CD4-positive, alpha-beta T cell treated with Interleukin-12 subunit alpha and Interleukin-12 subunit beta, for 1 hour (primary cell): ENCODE data around the gene CDC25B.
"Not testable (repeated sequence)": the region's sequence is repeated elsewhere in the genome, so short reads cannot be mapped to it uniquely, and the experiment has no call there.

Experiments
- DNase-seq: peaks from one replicate; pipeline ENCODE4 v3.0.0-alpha.2; 2020

Gene CDC25B

DNA sequence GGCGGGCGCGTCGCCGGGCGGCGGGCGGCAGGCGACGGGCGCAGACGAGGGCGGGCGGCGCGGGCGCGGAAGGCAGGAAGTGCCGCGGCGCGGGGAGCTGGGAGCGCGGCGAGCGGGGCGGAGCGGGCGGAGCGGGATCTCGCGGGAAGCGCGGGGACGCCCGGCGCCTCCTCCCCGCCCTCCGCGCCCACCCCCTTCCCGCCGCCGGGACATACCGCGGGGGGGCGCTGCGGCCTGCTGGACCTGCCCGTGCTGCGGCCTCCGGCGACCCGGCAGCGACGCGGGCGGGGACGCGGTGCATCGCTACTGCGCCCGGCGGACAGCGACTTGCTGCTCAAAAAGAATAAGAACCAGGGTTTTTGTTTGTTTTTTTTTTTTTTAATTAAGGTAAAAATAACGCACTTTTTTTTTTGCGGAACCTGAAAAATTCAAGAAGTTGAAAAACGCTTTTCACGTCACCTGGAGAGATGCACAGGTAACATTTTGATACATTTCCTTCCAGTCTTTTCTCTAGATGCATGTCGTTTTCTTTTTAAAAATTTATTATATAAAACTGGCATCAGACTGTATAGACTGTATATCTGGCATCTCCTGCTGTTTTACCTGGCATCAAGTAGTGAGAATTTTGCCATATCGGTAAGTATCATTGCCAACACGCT is 9.3 kb upstream of the CDC25B start, which contains the start of gene CENPB:
CENPB (minus strand) TSS at position 76 of the 659 bp plus-strand sequence. CDS start 257 bp downstream, outside the sequence.
- peak; percentile 93 for DNase-seq

DNA sequence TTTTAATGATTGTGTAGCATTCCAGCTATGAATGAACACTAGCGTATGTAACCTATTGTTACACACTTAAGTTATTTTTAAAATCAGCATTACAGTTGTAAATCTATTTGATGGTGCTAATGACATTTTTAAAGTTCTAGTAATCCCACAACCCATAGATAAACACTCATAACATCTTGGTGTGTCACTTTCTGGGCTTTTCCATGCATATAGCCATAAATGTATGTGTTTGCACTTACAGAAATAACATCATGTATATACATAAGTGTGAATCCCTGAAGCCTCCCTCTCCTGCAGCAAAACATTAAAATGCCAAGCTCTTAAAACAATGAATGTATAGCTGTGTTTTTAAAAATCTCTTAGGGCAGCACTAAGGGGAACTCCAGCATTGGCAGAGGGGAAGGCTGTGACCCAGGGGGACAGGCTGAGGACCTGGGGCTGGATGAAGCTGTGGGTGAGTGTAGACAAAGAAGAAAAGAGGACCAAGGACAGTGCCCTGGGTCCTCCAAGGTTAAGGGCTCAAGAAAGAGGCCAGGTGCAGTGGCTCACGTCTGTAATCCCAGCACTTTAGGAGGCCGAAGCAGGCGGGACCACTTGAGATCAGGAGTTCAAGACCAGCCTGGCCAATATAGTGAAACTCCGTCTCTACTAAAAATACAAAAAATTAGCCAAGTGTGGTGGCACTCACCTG is 8.6 kb upstream of the CDC25B start:
- no peak for DNase-seq

DNA sequence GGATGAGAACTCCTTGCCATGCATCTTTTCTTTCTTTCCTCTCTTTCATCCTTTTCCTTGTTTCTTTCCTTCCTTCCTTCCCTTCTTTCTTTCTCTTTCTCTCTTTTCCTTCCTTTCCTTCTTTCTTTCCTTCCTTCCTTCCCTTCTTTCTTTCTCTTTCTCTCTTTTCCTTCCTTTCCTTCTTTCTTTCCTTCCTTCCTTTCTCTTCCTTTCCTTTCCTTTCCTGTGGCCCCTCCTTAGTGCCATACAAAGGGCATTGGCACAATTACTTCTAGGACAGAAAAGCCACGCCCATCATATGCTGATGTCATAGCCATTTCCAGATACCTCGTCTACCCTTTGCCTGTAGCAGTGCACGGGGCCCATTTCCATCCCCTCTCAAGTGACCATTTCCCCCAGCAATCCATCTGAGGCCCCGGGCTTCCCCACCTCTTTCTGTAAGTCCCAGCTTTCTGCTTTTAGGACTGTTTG is 7.4 kb upstream of the CDC25B start:
- no peak for DNase-seq

DNA sequence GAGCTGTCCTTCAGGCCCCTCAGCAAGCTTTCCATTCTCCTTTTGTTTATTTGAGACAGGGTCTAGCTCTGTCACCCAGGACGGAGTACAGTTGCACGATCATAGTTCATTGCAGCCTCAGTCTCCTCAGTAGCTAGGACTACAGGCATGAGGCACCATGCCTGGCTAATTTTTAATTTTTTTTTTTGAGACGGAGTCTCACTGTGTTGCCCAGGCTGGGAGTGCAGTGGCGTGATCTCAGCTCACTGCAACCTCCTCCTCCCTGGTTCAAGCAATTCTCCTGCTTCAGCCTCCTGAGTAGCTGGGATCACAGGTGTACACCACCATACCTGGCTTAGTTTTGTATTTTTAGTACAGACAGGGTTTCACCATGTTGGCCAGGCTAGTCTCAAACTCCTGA is 6.9 kb upstream of the CDC25B start:
- not testable (repeated sequence) for DNase-seq

DNA sequence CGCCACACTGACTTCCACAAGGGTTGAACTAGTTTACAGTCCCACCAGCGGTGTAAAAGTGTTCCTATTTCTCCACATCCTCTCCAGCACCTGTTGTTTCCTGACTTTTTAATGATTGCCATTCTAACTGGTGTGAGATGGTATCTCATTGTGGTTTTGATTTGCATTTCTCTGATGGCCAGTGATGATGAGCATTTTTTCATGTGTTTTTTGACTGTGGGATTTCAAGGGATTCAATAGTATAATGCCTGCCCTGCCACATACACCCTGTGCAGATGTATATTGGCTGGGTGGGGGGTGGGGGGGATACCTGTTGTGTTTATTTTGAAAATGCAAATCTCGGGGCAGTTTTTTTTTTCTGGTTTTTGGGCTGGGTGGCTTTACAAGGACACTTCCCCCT is 1.9 kb upstream of the CDC25B start:
- not testable (repeated sequence) for DNase-seq

DNA sequence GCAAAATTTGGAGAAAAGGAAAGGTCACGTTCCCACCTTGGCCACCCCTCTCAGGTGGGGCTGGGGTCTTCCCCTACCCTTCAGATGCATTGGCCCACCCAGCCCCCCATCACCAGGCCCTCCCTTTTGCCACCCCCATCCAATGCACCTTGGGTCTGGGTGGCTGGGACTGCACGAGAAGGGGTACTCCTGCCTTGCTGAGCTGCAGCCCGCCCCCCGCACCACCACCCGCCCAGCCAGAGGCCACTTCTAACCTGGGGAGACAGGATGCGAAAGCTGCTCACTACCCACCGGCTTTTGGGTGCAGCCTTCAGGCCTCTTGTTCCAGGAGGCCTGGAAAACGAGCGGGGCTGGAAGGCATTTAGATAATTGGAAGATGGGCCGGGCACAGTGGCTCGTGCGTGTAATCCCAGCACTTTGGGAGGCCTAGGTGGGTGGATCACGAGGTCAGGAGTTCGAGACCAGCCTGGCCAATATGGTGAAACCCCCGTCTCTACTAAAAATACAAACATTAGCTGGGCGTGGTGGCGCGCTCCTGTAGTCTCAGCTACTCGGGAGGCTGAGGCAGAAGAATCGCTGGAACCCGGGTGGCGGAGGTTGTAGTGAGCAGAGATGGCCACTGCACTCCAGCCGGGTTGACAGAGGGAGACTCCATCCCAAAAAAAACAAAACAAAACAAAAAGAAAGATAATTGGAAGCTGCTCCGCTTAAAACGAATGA is 1.2 kb upstream of the CDC25B start:
- no peak for DNase-seq

DNA sequence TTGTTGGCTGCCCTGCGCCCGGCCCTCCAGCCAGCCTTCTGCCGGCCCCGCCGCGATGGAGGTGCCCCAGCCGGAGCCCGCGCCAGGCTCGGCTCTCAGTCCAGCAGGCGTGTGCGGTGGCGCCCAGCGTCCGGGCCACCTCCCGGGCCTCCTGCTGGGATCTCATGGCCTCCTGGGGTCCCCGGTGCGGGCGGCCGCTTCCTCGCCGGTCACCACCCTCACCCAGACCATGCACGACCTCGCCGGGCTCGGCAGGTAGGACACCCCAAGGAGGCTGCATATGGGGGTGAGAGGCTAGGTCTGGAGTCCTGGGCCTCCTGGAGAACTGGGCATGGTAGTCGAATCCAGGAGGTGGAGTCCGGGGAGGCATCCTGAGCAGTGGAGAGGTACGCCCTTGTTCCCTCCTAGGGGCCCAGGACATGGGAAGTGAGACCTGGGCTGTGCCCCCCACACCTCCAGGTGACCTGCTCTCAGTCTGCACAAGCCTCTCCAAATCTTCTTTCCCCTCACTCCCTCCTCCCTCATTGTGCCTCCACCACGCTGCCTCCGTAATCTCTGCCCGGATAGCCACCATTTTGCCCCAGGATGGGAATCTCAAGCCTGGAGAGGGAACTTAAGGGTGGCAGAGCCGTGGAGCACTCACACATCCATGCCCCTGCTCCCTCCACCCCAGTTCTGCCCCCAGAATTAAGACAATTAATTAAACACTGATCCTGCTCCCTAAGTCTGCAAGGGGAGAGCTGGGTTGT is 541 bp downstream of the CDC25B start:
- no peak for DNase-seq

DNA sequence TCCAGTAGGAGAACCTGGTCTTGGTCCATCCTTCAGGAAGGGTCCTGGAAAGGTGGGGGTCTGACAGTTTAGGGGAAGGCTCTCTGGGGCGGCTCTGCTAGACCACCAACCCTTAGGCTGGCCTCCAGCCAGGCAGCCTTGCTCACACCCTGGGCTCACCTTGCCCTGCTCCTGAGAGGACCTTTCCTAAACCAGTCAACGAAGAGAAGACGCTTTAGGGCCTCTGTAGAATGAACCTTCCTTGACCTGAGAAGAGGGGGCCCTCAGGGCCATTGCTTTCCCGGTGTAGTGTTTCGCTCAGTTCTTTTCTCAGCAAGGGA is 1.1 kb downstream of the CDC25B start:
- no peak for DNase-seq

DNA sequence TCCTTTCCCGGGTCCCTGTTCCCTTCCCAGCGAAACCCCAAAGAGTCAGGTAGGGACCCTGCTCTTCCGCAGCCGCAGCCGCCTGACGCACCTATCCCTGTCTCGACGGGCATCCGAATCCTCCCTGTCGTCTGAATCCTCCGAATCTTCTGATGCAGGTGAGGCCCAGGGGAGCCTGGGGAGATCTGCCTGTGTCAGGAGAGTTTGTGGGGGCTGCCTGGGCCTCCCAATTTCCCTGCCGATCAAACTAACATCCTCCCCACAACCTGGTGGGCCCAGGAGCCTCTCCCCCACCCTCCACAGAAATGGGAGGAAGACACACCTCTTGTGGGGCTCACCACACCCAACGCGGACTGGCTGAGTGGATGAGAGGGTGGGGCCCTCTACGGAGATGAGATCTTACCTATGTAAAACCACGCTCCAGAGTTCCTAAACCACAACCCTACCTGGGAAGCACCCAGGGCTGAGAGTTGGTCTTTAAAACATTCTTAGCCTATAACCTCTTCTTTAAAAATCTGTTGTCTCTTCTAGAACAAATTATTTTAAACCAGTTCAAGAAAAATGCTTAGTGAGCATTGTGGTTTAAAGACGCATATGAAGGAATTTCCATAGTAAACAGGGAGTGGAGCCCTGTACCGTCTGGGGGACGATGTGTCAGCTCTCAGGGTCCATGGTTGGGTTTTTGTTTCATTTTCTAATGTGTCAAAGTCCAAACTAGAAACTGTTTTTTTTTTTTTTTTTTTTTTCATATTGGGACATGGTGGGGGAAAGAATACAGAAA is 1.7 kb downstream of the CDC25B start:
- DNase-seq = peak; percentile 60

DNA sequence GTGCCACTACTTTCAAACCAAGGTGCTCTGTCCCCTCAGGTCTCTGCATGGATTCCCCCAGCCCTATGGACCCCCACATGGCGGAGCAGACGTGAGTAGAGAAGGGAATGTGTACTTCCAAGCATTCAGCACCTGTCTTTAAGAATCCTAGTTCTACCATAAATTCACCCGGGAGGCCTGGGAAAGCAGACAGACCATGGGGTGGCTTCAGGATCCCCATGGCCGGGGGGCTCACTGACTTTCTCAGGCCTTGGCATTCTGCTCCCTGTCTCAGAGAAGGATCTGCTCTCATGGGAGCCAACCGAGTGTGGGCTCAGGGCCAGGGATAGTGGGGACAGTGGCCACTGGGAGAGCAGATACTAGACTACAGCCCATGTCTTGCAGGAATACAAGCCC is 2.3 kb downstream of the CDC25B start:
- no peak for DNase-seq

DNA sequence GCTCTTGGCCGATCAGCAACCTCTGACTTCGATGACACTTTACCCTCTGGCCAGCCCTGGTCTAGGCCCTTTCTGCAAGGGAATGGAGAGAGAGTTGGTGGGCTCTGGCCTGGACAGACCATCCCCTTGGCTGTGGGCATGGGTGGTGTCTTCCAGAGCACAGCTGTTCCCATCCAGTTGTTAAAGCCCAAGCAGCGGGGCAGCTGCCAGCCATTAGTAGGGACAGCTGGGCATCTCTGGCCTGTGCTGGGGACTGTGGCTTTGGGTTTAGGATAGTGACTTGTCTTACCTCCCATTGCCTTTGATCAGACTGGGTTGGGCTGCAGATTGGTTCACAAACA is 2.8 kb downstream of the CDC25B start:
- DNase-seq = no peak

DNA sequence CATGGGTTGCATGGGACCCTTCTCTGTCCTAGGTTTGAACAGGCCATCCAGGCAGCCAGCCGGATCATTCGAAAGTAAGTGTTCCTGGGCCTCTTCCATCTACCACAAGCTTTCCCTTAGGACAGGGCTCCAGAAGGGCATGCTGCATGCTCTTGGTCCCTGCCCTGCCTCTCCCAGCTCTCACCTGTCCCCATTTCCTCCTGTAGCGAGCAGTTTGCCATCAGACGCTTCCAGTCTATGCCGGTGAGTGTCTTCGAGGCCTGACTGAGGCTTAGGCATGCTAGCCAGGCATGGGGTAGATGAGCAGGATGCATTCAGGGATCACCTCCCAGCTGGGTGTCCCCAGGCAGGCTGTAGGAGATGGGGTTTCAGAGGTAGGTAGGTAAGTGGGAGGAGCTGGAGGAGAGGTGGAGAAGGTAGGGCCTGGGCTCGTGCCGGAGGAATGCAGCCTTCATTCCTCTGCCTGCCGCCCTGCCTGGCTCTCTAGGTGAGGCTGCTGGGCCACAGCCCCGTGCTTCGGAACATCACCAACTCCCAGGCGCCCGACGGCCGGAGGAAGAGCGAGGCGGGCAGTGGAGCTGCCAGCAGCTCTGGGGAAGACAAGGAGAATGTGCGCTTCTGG is 4.3 kb downstream of the CDC25B start:
- DNase-seq = no peak

DNA sequence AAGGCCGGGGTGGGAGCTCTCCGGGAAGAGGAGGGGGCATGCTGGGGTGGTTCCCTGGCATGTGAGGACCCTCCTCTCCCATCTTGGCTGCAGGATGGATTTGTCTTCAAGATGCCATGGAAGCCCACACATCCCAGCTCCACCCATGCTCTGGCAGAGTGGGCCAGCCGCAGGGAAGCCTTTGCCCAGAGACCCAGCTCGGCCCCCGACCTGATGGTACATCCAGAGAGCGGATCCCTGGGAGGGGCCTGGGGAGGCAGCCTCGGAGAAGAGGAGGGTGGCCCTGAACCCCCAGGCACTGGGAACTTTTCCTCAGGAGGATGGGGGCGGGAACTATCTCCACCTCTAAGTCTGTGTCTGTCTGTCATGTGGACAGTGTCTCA is 4.8 kb downstream of the CDC25B start:
- no peak for DNase-seq

DNA sequence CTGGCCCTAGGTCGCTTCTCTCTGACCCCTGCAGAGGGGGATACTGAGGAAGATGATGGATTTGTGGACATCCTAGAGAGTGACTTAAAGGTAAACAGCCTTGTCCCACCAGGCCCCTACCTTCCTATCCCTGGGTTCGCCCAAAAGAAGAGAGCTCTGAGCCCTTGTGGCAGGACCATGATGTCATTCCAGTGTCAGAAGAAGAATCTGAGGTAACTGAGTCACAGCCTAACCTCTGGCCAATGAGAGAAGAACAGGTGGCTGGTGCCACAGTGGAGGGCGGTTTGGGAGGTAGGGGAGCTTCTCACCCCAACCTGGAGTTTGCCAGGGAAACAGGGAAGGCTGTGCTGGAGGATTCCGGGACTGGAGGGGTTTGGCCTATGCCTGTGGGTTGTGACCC is 5.2 kb downstream of the CDC25B start:
- no peak for DNase-seq

DNA sequence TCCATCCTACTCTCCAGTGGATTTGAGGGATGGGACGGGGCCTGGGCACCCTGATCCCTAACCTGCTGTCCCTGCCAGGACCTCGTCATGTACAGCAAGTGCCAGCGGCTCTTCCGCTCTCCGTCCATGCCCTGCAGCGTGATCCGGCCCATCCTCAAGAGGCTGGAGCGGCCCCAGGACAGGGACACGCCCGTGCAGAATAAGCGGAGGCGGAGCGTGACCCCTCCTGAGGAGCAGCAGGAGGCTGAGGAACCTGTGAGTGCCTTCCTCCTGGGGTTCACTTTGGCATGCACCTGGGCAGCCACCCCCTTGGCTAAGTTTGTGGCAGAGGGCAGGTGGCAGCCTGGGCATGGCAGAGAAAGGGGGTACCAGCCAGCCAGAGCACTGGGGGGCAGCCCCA is 5.7 kb downstream of the CDC25B start:
- no peak for DNase-seq

DNA sequence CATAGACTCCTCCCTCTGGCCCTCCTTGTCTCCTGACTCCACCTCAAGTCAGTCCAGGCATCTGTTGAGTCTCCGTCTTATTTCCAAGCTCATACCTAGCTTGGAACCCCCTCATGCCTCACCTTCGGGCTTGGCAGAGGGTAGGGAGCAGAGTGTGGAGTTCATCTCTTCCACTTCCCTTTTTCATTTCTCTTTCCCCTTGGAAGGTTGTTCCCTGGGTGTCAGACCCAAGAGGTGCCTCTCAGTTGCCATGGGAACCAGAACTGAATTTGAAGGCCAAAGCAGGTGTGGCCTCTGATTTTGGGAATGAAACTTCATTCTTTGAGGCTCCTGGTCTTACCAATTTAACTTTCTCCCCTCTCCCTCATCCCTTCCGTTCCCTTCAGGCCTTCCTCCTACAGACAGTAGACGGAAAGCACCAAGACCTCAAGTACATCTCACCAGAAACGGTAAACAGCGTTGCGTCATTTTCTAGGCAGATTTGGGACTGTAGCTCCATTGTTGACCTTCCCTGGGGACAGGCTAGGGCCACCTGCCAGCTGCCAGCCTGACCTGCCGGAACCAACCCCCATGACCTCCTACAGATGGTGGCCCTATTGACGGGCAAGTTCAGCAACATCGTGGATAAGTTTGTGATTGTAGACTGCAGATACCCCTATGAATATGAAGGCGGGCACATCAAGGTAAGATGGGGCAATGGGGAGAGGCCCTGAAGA is 6.6 kb downstream of the CDC25B start:
- DNase-seq = no peak

DNA sequence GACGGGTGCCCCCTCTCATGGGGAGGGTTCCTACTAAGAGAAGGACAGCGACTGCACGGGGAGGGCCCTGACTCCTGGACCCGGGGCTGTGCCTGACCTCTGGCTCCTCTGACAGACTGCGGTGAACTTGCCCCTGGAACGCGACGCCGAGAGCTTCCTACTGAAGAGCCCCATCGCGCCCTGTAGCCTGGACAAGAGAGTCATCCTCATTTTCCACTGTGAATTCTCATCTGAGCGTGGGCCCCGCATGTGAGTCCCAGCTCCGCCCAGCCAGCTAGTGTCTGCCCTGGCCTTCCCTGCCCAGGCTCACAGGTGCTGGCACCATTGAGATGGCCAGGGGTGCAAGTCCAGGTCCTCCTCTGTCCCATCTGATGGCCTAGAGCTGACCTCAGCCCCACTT is 7.2 kb downstream of the CDC25B start:
- no peak for DNase-seq

DNA sequence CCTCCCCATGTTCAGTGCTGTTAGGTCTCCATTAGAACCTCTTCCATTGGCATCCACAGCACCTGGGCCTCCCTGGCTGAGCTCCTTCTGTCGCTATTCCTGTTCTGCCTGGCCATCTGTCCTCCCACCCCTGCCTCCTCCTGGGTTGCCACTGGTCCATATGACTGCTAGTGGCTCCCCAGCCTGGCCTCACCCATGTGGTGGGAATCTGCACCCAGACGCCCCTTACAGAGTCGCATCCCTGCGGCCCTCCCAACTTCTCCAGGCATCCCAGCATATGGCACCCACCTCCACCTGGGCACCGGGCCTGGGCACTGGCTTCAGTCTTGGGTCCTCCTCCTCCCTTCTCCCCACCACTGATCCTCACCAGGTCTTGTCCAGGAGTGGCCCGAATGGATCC is 7.7 kb downstream of the CDC25B start:
- no peak for DNase-seq

DNA sequence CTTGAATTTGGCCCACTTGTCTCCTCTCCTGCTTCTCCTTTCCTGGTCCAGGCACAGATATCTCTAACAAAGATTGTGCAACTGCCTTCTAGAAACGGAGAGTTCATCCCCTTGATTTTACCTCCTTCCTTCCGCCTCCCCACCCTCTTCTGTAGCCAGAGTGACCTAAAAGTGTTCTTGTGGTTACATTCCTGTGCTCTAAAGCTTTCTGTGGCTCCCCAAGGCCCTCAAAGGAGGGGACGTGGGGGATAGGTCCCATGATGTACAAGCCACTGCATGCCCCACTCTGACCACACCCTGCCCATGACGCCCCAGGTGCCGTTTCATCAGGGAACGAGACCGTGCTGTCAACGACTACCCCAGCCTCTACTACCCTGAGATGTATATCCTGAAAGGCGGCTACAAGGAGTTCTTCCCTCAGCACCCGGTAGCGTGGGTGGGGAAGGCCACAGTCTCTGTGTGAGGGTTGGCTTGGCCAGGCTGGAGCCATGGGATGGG is 8.2 kb downstream of the CDC25B start:
- no peak for DNase-seq

DNA sequence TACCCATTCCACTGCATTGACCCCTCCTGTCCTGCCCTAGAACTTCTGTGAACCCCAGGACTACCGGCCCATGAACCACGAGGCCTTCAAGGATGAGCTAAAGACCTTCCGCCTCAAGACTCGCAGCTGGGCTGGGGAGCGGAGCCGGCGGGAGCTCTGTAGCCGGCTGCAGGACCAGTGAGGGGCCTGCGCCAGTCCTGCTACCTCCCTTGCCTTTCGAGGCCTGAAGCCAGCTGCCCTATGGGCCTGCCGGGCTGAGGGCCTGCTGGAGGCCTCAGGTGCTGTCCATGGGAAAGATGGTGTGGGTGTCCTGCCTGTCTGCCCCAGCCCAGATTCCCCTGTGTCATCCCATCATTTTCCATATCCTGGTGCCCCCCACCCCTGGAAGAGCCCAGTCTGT is 8.7 kb downstream of the CDC25B start:
- DNase-seq = no peak

DNA sequence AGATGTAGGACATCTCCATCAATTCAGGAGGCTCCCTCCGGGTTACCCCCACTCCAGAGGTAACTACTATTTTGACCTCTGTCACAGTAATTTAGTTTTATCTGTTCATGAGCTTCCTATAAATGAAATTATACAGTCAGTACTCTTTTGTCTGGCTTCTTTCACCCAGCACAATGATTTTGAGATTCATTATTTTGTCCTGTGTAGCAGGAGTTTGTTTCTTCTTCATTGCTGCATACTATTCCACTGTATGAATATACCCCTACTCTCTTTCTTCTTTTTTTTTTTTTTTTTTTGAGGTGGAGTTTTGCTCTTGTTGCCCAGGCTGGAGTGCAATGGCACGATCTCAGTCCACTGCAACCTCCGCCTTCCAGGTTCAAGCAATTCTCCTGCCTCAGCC is 12.4 kb downstream of the CDC25B start:
- DNase-seq = no peak
